Hematopoietic multipotent progenitor cell (in vitro differentiated cells): ENCODE data around the gene MALRD1. TPM values are rescaled to one million over a fixed set of nuclear protein-coding genes. Genes with fewer than 3 reads are reported as not detected.
A peak's percentile ranks its signal among the peaks of the same experiment; 100 is the strongest.
"Not testable (repeated sequence)": the region's sequence is repeated elsewhere in the genome, so short reads cannot be mapped to it uniquely, and the experiment has no call there.

Experiments
- DNase-seq, 3 donors: peaks; one replicate each; pipeline ENCODE4 v3.0.0-alpha.2; 2011 to 2015; ENCODE audit warnings: low read depth in 2 of 3, low spot score in 2 of 3
- total RNA-seq: library from RNA; depleted of rRNA; stranded (reverse); fragments of >200 nt; gene quantifications from one replicate; pipeline ENCODE4 v1.2.3, GENCODE V29; 2012

Gene MALRD1
- total RNA-seq, 1 donor: 35.5 TPM

DNA sequence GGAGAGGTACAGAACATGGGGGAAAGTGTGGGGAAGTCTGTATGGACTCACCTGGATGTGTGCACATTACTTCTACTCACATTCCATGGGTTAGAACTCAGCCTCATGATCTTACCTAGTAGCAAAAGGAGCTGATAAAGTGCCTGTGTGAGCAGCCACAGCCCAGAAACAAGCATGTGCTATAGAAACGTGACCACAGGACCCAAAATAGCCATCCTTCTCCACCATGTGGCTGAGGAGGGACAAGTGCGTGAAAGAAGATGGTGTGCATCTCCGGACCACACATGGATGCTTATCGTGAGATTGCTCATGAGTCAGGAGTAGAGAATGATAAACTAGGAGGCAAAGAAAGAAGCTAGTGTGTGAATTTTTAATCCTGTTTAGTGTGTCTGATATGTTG lies 431.3 kb downstream of the MALRD1 start:
- DNase-seq: no peak

DNA sequence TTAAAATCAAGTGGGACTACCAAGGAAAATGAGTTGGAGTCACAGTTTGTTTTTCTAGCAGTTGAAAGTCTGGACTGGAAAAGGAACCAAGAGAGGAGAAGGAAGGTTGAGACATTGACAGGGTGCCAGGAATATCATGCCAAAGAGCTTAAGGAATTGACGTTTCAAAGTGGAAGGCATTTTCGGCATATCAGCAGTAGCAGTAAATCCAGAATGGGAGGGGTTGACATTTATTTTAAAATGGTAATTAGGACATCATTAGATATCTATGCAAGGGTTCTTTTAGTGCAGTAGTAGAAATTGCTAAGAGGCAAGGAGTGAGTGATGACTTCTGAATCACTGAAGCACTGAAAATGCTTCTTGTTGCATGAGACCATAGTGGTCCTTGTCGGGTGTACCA lies 431.8 kb downstream of the MALRD1 start:
- DNase-seq: no peak

DNA sequence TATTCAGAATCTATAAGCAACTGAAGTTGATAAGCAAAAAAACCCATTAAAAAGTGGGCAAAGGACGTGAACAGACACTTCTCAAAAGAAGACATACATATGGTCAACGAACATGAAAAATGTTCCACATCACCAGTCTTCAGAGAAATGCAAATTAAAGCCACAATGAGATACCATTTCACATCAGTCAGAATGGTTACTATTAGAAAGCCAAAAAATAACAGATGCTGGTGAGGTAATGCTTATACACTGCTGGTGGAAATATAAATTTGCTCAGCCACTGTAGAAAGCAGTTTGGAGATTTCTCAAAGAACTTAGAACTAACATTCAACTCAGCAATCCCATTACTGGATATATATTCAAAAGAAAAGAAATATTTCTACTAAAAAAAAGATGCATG lies 434.8 kb downstream of the MALRD1 start:
- DNase-seq: no peak

DNA sequence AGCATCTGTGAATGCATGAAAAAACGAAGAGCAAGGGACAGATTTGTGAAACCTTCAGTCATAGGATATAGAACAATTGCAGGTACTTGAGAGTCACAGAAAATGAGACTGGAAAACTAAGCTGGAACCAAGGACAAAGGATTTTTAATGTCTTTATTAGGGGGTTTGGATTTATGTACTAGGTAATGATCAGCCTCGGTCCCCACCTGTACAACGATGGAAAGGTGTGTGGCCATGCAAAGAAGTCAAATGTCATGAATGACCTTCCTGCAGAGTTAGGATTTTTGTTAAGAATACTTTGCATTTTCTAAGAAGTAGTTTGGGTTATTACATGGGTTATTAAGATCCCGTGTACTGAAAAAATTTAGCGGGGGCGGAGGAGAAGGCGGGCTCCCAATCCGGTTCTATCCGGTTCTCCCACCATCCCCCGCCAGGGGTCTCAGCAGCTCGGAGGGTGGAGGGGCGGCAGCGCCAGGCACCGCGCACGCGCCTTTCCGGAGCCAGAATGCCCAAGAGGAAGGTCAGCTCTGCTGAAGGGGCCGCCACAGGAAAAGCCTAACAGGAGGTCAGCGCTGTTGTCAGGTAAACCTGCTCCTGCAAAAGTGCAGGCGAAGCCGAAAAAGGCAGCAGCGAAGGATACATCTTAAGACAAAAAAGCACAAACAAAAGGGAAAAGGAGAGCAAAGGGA lies 440.1 kb downstream of the MALRD1 start:
- DNase-seq: peak in 2 of 3 donors; percentile 63 to 65

GRCh38 chr10:19491166-19491565 lies 442.6 kb downstream of the MALRD1 start:
- DNase-seq: peak in 2 of 3 donors; percentile 28 to 52

DNA sequence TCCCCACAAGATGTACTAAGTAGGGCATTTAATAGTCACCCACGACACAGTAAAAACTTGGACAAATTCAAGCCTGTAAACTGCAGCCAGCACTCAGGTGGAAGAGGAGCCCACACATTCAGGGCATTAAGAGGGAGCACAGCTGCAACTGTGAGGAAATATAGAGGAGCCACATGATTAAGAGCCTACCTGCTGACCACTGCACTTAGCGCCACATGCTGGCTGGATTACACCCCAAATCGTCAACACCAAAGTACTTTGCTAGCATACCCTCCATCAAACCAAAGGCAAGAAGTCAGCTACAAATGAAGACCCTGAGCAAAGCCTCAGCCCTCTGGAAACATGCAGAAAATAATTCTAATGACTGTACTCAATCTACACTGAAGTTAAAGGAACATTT lies 445.3 kb downstream of the MALRD1 start:
- DNase-seq: no peak

DNA sequence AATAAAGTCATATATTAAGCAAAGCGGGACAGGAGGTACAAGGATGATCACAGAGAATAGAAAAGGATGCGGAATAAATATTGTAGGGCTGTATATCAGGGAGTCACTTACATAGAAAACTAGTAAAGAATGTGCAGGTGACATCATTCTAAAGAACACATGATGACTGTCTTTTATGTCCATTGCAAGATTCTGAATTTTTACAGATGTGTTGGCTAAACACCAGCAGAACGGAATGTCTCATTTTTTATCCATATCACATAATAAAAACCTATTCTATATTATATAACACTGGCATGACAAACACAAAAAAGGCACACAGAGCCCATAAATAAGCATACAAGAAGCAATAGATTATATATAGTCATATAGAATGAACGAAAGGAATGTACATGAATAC lies 448.4 kb downstream of the MALRD1 start:
- no peak for DNase-seq

DNA sequence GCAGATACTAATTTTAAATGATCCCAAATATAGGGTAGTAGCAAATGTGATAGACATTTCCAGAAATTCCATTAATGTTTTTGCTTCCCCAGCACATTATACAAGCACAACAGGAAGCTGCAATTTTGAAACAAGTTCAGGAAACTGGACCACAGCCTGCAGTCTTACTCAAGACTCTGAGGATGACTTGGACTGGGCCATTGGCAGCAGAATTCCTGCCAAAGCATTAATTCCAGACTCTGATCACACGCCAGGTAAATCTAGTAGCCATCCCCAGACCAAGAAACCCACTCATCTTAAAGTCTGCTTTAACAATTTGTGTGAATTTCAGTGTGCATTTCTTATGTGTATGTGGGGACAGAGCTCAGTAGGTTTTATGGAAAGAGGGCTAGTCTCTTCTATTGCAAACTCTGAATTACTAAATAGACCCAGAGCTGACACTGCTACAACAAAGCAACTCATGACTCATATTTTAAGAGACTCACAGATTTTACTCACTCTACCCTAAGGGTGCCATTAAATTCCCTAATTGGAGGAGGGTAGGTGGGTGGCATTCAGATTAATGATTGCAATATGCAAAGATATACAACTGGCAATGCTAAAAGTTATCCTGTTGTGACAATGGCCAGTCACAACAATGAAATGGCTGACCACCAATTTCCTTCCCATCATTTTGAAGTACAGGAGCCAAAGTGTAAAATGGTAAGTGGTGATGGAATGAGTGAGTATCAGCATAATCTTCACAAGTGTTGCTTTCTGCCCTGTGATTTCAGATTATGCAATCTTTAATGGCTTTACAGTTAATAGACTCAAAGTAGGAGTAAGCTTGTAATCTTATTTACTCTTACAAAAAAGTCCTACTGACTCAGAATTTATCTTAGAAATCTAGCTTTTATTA lies 450.0 kb downstream of the MALRD1 start:
- no peak for DNase-seq

DNA sequence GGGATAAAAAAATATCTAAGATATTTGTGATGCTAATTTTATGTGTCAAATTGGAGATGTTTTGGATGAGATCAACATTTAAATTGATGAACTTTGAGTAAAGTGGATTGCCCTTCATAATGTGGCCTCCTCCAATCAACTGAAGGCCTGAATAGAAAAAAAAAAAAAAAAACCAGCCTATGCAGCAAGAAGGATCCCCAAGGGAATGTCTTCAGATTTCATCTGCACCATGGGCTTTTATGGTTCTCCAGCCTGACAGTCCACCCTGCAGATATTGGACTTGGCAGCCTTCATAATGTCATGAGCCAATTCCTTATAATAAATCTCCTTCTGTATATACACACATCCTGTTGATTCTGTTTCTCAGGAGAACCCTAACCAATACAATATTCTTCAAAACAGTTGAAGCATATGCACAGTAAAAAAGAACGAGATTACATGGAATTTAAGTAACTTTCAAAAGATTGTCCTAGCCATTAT lies 450.7 kb downstream of the MALRD1 start:
- DNase-seq: no peak

- no peak for DNase-seq
Measured at GRCh38 chr10:19500959-19501358, 452.4 kb downstream of the MALRD1 start.

DNA sequence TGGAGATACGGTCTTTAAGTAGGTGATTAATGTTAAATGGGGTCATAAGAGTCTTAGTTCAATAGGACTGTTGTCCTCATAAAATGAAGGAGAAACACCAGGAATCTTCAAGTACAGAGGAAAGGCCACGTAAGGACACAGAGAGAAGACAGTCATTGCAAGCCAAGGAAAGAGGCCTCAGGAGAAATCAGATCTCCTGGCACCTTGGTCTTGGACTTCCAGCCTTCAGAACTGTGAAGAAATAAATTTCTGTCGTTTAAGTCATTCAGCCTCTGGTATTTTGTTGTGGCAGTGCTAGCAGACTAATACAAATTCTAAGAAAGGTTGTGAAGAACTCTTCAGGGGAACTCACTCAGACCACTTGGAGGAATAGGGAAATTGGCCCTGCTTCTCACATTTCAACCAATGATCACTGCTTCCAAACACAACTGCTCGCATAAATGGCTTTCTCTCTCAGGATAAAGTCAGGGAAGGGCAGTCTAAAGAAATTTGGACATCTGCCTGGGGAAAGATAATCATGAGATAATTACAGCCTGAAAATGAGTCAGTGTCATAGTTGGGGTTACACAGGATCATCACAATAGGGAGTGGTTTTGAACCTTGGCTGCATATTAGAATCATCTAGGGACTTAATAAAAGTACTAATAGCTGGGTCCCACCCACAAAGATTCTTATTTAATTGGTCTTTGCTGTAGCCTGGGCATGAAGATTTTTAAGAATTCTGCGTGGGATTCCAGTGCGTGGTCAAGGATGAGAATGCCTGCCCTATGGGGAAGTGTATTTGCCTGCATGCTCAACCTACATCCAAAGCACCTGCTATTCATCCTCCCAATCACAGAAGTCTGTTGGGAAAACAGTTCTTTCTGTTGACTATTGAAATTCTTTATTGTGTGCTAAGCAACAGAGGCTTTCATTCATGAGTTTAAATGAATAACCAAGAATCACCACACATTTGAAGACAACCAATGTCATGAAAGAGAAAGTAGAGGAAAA lies 457.0 kb downstream of the MALRD1 start:
- DNase-seq: no peak

GRCh38 chr10:19510005-19510732 lies 461.6 kb downstream of the MALRD1 start:
- DNase-seq: not testable (repeated sequence)

DNA sequence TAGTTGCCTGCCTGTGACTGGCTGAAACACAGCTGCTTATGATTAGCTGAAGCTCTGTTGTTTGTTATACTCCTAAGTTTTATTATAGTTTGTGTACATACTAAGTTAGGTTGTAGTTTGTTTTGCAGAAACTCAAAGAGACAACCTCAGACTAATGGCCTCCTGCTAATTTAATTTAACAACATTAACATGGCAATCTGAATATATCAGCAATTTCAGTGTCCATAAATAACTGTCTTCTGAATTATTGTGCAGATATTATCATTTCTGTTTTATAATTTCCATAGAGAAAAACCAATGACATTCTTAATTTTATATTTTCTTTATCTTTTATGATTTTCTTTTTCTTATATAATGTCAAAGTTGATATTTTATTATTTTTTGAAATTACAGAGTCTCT lies 469.5 kb downstream of the MALRD1 start:
- DNase-seq: no peak

- DNase-seq: no peak
Measured at GRCh38 chr10:19518632-19519031, 470.0 kb downstream of the MALRD1 start.

DNA sequence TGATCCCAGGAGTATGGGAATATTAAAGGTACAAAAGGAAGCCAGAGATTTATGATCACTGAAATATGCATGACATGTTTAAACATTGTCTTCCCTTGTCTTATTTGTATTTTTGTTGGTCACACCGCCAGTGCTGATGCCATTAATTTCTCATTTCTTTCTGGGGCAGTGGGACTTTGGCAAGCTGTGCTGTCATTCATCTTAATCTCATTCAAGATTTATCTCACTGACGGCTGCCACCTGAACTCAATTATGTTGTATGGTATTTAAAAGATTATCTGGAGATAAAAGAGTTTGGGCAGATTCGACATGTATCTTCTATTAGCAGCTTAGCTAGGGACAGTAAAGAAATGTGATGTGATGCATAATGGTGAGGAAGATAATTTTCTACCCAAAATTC lies 482.7 kb downstream of the MALRD1 start:
- DNase-seq: no peak

- no peak for DNase-seq
Measured at GRCh38 chr10:19532411-19532810, 483.8 kb downstream of the MALRD1 start.

GRCh38 chr10:19541299-19541698 lies 492.7 kb downstream of the MALRD1 start:
- DNase-seq: no peak

- DNase-seq: no peak
Measured at GRCh38 chr10:19546224-19546623, 497.6 kb downstream of the MALRD1 start.

GRCh38 chr10:19549503-19549902 lies 500.9 kb downstream of the MALRD1 start:
- no peak for DNase-seq

DNA sequence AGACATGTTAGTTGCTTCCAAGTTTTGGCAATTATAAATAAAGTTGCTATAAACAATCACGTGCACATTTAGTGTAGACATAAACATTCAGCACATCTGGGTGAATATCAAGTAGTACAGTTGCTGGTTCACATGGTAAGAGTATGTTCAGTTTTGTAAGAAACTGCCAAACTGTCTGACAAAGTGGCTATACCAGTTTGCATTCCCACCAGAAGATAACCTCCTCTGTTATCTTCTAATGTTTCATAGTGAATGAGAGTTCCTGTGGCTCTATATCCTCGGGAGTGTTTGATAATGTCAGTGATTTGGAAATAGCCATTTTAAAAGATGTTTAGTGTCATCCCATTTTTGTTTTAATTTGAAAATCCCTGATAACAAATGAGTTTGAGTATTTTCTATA lies 508.1 kb downstream of the MALRD1 start:
- DNase-seq: no peak
